Stimulated activated CD8-positive, alpha-beta memory T cell treated with anti-CD3 and anti-CD28 coated beads, Interleukin-15, amount 100 ng/mL, for 24 hours (primary cell): ENCODE data around the gene PLD4.
"Not testable (repeated sequence)": the region's sequence is repeated elsewhere in the genome, so short reads cannot be mapped to it uniquely, and the experiment has no call there.

Experiments
- DNase-seq: peaks from one replicate; pipeline ENCODE4 v3.0.0-alpha.2; 2020; ENCODE audit warnings: low read depth

The PLD4 gene

GRCh38 chr14:104885973-104886689, 38.5 kb upstream of the PLD4 start:
- no peak for DNase-seq

DNA sequence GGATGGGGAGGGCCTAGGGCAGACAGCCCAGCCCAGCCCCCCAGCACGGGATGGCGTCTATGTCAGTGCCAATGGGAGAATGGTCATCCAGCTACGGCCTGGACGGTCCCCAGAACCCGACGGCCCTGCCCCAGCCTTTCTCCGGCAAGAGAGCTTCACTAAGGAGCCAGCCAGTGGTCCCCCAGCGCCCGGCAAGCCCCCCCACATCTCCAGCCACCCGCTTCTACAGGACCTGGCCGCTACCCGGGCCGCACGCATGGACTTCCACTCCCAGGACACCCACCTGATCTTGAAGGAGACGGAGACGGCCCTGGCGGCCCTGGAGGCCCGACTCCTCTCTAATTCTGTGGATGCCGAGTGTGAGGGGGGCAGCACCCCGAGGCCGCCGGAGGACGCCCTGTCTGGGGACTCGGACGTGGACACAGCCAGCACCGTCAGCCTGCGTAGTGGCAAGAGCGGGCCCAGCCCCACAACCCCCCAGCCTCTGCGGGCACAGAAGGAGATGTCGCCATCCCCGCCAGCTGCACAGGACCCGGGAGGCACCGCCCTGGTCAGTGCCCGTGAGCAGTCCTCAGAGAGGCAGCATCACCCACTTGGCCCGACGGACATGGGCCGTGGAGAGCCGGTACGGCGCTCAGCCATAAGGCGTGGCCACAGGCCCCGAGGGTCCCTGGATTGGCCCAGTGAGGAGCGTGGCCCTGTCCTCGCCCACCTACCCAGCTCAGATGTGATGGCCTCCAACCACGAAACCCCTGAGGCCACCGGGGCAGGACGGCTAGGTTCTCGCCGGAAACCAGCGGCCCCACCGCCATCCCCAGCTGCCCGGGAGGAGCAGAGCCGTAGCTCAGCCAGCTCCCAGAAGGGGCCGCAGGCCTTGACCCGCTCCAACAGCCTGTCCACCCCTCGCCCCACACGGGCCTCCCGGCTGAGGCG, 37.7 kb upstream of the PLD4 start:
- DNase-seq: no peak

- no peak for DNase-seq
These were observed 36.8 kb upstream of the PLD4 start for GRCh38 chr14:104887623-104888488.

DNA sequence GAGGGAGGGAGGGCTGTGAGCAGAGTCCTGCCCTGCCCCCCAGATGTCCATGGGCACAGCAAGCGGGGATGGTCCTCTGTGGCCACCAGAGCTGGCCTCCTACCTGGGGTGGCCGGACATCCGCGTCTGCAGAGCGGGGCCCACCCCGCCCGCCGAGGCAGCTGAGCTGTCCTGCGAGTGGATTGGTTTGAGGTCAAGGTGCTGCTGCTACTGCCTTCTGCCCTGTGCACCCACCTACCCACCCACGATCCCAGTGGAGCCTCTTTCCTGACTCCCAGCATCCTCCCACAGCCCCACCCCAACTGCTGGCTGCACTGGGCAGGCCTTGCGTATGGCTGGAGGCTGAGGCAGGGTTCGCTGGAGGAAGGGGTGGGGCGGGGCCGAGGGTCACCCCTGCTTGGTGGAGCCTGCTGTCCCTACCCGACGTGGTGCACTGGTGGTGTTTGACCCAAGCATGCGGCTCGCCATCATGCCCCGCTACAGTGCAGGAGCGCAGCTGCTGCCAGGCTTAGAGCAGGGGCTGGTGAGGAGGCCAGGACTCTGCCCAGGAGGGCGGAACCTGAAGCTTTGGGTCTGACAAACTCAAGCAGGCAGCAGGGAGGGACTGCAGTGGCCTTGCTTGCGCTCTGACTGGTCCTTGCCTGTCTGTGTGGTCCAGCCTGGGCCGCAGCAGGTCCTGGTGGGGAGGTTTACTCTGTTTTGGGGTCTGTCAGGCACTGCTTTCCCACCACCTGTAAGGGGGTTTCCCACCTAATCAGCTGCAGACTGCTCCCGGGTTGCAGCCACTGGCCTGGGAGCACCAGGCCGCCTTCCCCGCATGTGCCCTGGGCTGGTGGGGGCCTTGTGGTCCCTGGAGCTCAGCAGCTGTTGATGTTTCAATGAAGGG, 35.9 kb upstream of the PLD4 start:
- no peak for DNase-seq

- no peak for DNase-seq
These were observed 35.3 kb upstream of the PLD4 start for GRCh38 chr14:104889375-104889757.

GRCh38 chr14:104890292-104890691, 34.4 kb upstream of the PLD4 start:
- not testable (repeated sequence) for DNase-seq

GRCh38 chr14:104891121-104891551, 33.5 kb upstream of the PLD4 start:
- no peak for DNase-seq

- DNase-seq: no peak
These were observed 32.8 kb upstream of the PLD4 start for GRCh38 chr14:104891664-104892530.

DNA sequence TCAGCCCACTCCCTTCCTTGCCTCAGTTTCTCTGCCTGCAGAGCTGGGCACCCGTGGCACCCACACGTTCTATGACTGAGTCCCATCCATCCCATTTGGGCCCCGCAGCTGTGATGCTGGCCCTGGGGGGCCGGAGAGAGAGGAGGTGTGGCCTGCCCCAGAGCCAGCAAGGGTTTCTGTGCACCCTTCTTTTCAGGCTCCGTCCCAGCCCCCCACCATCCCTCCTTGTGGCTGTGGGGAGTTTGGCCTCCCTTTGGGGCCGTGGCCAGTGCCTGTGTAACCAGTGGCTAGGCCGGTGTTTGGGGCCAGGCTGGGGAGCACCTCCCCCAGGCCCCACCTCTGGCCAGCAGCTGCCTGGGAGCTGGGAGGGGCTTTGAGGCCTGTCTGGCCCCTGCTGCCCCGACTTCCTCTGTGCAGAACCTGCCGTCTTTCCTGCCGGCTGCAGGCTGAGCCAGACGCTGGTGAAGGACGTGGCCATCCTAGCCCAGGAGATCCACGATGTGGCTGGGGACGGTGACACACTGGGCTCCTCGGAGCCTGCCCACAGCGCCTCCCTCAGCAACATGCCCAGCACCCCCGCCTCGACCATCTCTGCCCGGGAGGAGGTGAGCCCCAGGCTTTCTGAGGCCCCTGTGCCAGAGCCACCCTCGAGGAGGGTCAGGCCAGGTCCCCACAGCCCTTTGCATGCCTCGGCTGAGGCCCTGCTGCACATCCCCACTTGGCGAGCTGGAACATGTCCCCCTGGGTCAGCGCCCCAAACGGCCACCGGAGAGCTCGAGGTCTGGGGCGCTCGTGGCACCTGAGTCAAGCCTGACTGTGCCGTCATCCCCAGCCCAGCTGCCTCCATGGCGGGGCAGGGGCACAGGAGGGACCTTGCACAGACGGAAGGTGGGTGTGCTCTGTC, 31.9 kb upstream of the PLD4 start:
- DNase-seq: no peak

GRCh38 chr14:104893435-104894207, 31.1 kb upstream of the PLD4 start:
- DNase-seq: no peak

- DNase-seq: no peak
These were observed 30.1 kb upstream of the PLD4 start for GRCh38 chr14:104894331-104895206.

- DNase-seq: no peak
These were observed 29.4 kb upstream of the PLD4 start for GRCh38 chr14:104895207-104895785.

- no peak for DNase-seq
These were observed 28.7 kb upstream of the PLD4 start for GRCh38 chr14:104895786-104896661.

DNA sequence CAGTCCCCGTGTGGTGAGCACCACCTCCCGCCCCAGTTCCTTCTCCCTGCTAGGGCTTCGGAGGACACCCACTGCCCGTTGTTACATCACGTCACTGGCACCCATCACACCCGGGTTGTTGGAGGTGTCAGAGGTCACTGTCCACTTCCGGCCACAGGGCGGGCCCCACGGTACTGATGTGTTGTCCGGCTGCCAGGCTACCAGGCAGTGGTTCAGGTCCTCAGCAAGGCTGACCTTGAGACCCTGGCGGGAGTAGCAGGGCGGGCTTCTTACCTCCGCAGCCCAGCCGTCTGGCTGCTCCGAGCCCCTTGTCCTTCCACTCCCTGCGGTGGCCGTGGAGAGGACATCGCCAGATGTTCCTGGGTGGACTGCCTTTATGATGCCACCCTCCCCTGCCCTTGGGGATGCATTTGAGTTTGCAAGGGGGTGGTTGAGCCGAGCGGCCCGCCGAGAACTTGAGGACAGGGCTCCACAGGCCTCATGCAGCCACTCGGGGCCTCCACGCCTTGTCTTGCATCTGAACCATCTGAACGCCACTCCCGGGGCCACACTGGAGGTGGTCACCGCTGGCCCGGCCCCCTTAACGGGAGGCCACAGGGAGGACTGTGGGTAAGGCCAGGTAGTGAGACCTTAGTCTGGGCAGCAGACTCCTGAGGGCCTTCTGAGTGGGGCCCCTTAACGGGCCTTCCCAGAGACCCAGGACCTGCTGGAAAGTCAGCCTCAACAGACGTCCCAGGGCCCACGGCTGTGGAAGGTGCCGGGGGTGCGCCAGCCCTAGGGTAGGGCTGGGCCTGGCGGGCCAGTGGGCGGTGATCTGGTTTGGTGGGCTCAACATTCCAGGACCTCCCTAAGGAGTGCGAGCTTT, 27.1 kb upstream of the PLD4 start:
- no peak for DNase-seq

GRCh38 chr14:104898195-104898558, 26.5 kb upstream of the PLD4 start:
- no peak for DNase-seq
